ENCODE results near the gene TXNRD1. TPM values are rescaled to one million over a fixed set of nuclear protein-coding genes. Genes with fewer than 3 reads are reported as not detected.
"Not testable (repeated sequence)": the region's sequence is repeated elsewhere in the genome, so short reads cannot be mapped to it uniquely, and the experiment has no call there.

The TXNRD1 gene
- total and polyA plus RNA-seq, 2 donors (not counting 1 experiment from before 2014, with no cell fraction given): 436 to 1,000 TPM

GRCh38 chr12:104212516-104212915 lies 3.1 kb upstream of the TXNRD1 start:
- no peak overlapping the region for H3K4me2 ChIP-seq (ENCODE audit: extremely low read depth, insufficient read depth, low read length)
- H3K4me3 ChIP-seq (replicated peaks in 1 of 4; ENCODE audit: control extremely low read depth in 1 of 4, insufficient read depth in 1 of 4, low read depth in 3 of 4, low read length in 4 of 4): no peak overlapping the region
- peak in 1 of 2 donors; percentile 11 for DNase-seq (ENCODE audit: low read depth in 2 of 2)
- H2AFZ ChIP-seq (ENCODE audit: low read length): no peak overlapping the region
- TF ChIP-seq CTCF (conservative IDR thresholded peaks at IDR 0.05 in 1 of 2, IDR thresholded peaks at IDR 0.05 in 1 of 2; ENCODE audit: low read depth in 1 of 2, low read length in 2 of 2) (no peak), EZH2 (IDR thresholded peaks at IDR 0.05; ENCODE audit: low read length, missing control alignments) (no peak)
- no peaks in the 10 kb centered on the region for H4K20me1 ChIP-seq (ENCODE audit: control insufficient read depth, extremely low read depth, insufficient read depth, low read length)
- no peaks in the 10 kb centered on the region for H3K27me3 ChIP-seq (ENCODE audit: control insufficient read depth, insufficient read depth, low read length)
- no peaks in the 10 kb centered on the region for H3K9me3 ChIP-seq (ENCODE audit: control insufficient read depth, insufficient read depth, low read depth, low read length)
- H3K36me3 ChIP-seq (ENCODE audit: control insufficient read depth, insufficient read depth, low read length): no peaks in the 10 kb centered on the region
- no peaks in the 10 kb centered on the region for H3K4me1 ChIP-seq (ENCODE audit: control insufficient read depth, extremely low read depth, insufficient read depth, low read length)
- H3K9ac ChIP-seq (ENCODE audit: insufficient read depth, low read length): no peak overlapping the region
- peaks cover 7% of the 10 kb centered on the region for H3K79me2 ChIP-seq (ENCODE audit: control insufficient read depth, insufficient read depth, low read length)
- no peak overlapping the region for H3K27ac ChIP-seq (ENCODE audit: insufficient read depth, low read length)

- no peak overlapping the region for H2AFZ ChIP-seq (ENCODE audit: low read length)
- H3K27me3 ChIP-seq (ENCODE audit: control insufficient read depth, insufficient read depth, low read length): no peaks in the 10 kb centered on the region
- H3K4me3 ChIP-seq (replicated peaks in 1 of 4; ENCODE audit: control extremely low read depth in 1 of 4, insufficient read depth in 1 of 4, low read depth in 3 of 4, low read length in 4 of 4): no peak overlapping the region
- H3K79me2 ChIP-seq (ENCODE audit: control insufficient read depth, insufficient read depth, low read length): peaks cover 7% of the 10 kb centered on the region
- H4K20me1 ChIP-seq (ENCODE audit: control insufficient read depth, extremely low read depth, insufficient read depth, low read length): no peaks in the 10 kb centered on the region
- peak; percentile 86 to 91 for DNase-seq (ENCODE audit: low read depth in 2 of 2)
- H3K4me1 ChIP-seq (ENCODE audit: control insufficient read depth, extremely low read depth, insufficient read depth, low read length): peaks cover 4% of the 10 kb centered on the region
- TF ChIP-seq EZH2 (IDR thresholded peaks at IDR 0.05; ENCODE audit: low read length, missing control alignments) (no peak), CTCF (conservative IDR thresholded peaks at IDR 0.05 in 1 of 2, IDR thresholded peaks at IDR 0.05 in 1 of 2; ENCODE audit: low read depth in 1 of 2, low read length in 2 of 2) (no peak)
- no peaks in the 10 kb centered on the region for H3K36me3 ChIP-seq (ENCODE audit: control insufficient read depth, insufficient read depth, low read length)
- peak overlapping the region; percentile 8 for H3K27ac ChIP-seq (ENCODE audit: insufficient read depth, low read length)
- no peak overlapping the region for H3K9ac ChIP-seq (ENCODE audit: insufficient read depth, low read length)
- no peaks in the 10 kb centered on the region for H3K9me3 ChIP-seq (ENCODE audit: control insufficient read depth, insufficient read depth, low read depth, low read length)
- no peak overlapping the region for H3K4me2 ChIP-seq (ENCODE audit: extremely low read depth, insufficient read depth, low read length)
These were observed 1.6 kb upstream of the TXNRD1 start for GRCh38 chr12:104213952-104214351.

- H3K27me3 ChIP-seq (ENCODE audit: control insufficient read depth, insufficient read depth, low read length): no peaks in the 10 kb centered on the region
- H3K9ac ChIP-seq (ENCODE audit: insufficient read depth, low read length): no peak overlapping the region
- peak overlapping the region; percentile 84 for H3K4me2 ChIP-seq (ENCODE audit: extremely low read depth, insufficient read depth, low read length)
- H2AFZ ChIP-seq (ENCODE audit: low read length): no peak overlapping the region
- no peaks in the 10 kb centered on the region for H3K9me3 ChIP-seq (ENCODE audit: control insufficient read depth, insufficient read depth, low read depth, low read length)
- H3K36me3 ChIP-seq (ENCODE audit: control insufficient read depth, insufficient read depth, low read length): no peaks in the 10 kb centered on the region
- no peak for DNase-seq (ENCODE audit: low read depth in 2 of 2)
- peaks cover 7% of the 10 kb centered on the region for H3K79me2 ChIP-seq (ENCODE audit: control insufficient read depth, insufficient read depth, low read length)
- peak overlapping the region in 2 of 4 experiments; percentile 35 to 62 for H3K4me3 ChIP-seq (replicated peaks in 1 of 4; ENCODE audit: control extremely low read depth in 1 of 4, insufficient read depth in 1 of 4, low read depth in 3 of 4, low read length in 4 of 4)
- H3K4me1 ChIP-seq (ENCODE audit: control insufficient read depth, extremely low read depth, insufficient read depth, low read length): peaks cover 10% of the 10 kb centered on the region
- TF ChIP-seq CTCF (conservative IDR thresholded peaks at IDR 0.05 in 1 of 2, IDR thresholded peaks at IDR 0.05 in 1 of 2; ENCODE audit: low read depth in 1 of 2, low read length in 2 of 2) (no peak), EZH2 (IDR thresholded peaks at IDR 0.05; ENCODE audit: low read length, missing control alignments) (no peak)
- no peaks in the 10 kb centered on the region for H4K20me1 ChIP-seq (ENCODE audit: control insufficient read depth, extremely low read depth, insufficient read depth, low read length)
- H3K27ac ChIP-seq (ENCODE audit: insufficient read depth, low read length): no peak overlapping the region
These were observed 944 bp downstream of the TXNRD1 start for GRCh38 chr12:104216521-104216924.

- not testable (repeated sequence) for H3K9ac ChIP-seq (ENCODE audit: insufficient read depth, low read length); H3K79me2 ChIP-seq (ENCODE audit: control insufficient read depth, insufficient read depth, low read length); H4K20me1 ChIP-seq (ENCODE audit: control insufficient read depth, extremely low read depth, insufficient read depth, low read length); H3K4me2 ChIP-seq (ENCODE audit: extremely low read depth, insufficient read depth, low read length); DNase-seq (ENCODE audit: low read depth in 2 of 2); H3K9me3 ChIP-seq (ENCODE audit: control insufficient read depth, insufficient read depth, low read depth, low read length); H3K36me3 ChIP-seq (ENCODE audit: control insufficient read depth, insufficient read depth, low read length); H3K4me3 ChIP-seq (replicated peaks in 1 of 4; ENCODE audit: control extremely low read depth in 1 of 4, insufficient read depth in 1 of 4, low read depth in 3 of 4, low read length in 4 of 4); H2AFZ ChIP-seq (ENCODE audit: low read length); H3K27me3 ChIP-seq (ENCODE audit: control insufficient read depth, insufficient read depth, low read length)
- Histone ChIP-seq H3K4me1 (ENCODE audit: control insufficient read depth, extremely low read depth, insufficient read depth, low read length) (peaks cover 13% of the 10 kb centered on the region), H3K27ac (ENCODE audit: insufficient read depth, low read length) (peak overlapping the region; percentile 93)
These were observed 2.9 kb downstream of the TXNRD1 start for GRCh38 chr12:104218506-104218905.
